GM13976 (cell line): ENCODE results near the gene CFL1.

Source experiments
- DNase-seq: peaks from one replicate; pipeline ENCODE4 v3.0.0; 2012; ENCODE audit warnings: low spot score
- in situ Hi-C: fragments of 300-500 bp; cut with MboI; formaldehyde crosslinking; loops from one replicate; pipeline ENCODE4 v1.12.0; 2022; ENCODE audit warnings: low sequenced_read_pairs, mixed read lengths, inconsistent platforms; ENCODE audit not compliant: unreplicated experiment
- TF ChIP-seq, protein P1 (sequence below): IDR thresholded peaks from 2 replicates; pipeline ENCODE4 v1.5.1; 2012; ENCODE audit warnings: borderline replicate concordance, mild to moderate bottlenecking; ENCODE audit not compliant: insufficient read depth; ENCODE audit errors: extremely low read depth, missing control alignments, control extremely low read depth

CFL1 gene

DNA sequence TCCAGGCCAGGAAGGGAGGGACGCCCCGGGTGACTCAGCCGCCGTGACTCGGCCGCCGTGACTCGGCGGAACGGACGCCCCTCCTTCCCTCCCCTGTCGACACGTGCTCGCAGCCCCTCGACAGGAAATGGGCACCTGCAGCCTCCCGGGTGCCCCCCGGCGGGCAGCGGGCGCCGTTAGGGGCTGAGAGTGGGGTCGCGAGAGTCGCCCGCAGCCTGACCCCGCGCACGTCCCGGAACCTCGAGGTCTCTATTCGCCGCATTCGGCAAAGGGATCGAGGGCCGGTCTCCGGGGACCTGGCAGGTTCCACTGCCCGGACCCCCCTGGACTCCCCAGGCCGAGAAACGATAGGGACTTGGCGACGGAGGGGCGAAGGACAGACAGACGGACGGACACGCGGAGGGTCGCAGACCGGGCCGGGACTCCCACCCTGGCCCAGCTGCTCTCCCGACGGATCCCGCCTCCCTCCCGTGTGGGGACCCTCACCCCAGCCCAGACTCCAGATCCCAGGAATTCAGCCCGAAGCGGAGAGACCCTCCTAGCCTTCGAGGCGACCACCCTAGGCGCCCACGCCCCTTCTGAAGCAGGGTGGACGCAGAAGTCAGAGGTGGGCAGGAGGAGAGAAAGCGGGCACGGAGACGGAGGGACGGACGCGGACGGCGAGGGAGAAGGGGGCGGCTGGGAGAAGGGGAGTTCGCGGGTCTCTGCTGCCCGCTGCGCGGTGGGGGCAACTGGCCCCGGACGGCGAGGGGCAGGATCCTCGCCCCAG is 41.6 kb upstream of the CFL1 start:
- TF ChIP-seq, protein P1, sequence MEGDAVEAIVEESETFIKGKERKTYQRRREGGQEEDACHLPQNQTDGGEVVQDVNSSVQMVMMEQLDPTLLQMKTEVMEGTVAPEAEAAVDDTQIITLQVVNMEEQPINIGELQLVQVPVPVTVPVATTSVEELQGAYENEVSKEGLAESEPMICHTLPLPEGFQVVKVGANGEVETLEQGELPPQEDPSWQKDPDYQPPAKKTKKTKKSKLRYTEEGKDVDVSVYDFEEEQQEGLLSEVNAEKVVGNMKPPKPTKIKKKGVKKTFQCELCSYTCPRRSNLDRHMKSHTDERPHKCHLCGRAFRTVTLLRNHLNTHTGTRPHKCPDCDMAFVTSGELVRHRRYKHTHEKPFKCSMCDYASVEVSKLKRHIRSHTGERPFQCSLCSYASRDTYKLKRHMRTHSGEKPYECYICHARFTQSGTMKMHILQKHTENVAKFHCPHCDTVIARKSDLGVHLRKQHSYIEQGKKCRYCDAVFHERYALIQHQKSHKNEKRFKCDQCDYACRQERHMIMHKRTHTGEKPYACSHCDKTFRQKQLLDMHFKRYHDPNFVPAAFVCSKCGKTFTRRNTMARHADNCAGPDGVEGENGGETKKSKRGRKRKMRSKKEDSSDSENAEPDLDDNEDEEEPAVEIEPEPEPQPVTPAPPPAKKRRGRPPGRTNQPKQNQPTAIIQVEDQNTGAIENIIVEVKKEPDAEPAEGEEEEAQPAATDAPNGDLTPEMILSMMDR: no peak
- in situ Hi-C loops: no loop called here
- peak; percentile 65 for DNase-seq

DNA sequence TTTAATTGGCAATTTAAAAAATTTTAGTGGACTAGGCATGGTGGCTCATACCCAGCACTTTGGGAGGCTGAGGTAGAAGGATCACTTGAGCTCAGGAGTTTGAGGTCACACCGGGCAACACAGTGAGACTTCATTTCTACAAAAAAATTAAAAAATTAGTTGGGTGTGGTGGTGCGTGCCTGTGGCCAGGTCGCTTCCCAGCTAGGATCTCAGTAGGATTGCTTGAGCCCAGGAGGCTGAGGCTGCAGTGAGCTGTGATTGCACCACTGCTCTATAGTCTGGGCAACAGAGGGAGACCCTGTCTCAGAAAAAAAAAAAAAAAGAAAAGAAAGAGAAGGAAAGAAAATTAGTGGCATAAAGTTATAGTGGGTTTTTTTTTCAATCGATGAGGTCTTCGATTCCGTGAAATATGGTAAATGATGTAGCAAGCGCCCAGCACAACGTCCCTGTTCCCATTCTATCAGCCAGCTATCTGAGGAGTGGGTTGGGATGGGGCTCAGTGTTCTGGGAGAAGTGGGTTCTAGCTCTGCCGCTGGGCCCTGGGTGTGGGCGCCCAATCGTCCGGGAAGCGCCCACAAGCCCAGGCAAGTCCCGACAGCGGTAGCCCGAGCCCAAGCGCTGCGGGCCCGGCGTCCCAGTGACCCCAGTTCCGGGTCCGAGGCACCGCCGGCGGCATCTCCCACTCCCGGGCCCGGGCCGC is 40.8 kb upstream of the CFL1 start:
- in situ Hi-C loops: no loop called here
- TF ChIP-seq, protein P1: no peak
- no peak for DNase-seq

DNA sequence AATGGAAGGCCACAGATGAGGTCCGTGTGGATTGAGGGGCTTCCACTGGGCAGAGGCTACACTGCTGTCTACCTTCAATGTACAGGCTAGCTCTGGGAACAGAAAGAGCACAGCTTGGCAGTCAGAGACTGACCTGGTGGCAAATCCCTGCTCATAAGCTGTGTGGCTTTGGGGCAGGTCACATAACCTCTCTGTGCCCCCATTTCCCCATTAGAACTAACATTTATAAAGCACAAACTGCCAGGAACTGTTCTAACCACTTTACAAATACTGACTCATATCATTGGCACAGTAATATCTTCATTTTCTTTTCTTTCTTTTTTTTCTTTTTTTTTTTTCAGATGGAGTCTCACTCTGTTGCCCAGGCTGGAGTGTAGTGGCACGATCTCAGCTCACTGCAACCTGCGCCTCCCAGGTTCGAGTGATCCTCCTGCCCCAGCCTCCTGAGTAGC is 39.1 kb upstream of the CFL1 start:
- in situ Hi-C loops: no loop called here
- TF ChIP-seq, protein P1: no peak
- DNase-seq: no peak

DNA sequence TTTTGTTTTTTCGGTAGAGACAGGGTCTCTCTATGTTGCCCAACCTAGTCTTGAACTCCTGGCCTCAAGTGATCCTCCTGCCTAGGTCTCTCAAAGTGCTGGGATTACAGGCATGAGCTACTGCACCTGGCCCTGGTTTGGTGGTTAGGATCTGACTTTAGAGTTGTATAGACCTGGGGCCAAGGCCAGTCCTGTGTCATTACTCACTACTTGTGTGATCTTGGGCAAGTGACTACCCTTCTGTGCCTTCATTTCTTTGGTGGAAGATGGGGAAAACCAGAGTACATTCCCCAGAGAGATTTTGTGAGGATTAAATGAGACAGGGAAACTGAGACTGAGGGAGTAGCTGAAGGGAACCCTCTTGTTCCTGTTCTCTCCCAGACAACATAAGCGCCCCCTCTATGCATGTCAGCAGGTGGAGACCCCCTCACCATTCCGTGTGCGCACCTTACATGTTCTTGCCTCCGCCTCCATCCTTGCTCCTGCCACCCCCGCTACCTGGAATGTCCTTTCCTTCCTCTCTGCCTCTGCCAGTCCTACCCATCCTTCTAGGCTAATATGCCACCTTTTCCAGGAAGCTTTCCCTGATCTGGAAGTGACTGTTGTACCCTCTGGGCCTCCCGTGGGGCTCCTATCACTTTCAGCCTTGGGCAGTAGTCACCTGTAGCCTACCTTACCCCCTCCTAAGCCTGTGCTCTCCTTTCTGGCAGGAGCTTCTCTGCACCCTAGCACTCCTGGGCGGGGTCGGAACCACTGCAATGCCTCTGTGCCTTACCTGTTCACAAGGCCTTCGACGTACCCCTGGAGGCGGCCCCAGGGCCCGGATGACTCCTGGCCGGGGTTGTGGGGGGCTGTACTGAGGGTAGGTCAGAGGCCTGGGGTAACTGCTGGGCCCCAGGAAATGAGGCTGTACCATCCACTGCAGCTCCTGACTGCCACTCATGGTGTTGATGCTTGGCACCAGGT is 38.3 kb upstream of the CFL1 start:
- TF ChIP-seq, protein P1: no peak
- in situ Hi-C loops: no loop called here
- no peak for DNase-seq

DNA sequence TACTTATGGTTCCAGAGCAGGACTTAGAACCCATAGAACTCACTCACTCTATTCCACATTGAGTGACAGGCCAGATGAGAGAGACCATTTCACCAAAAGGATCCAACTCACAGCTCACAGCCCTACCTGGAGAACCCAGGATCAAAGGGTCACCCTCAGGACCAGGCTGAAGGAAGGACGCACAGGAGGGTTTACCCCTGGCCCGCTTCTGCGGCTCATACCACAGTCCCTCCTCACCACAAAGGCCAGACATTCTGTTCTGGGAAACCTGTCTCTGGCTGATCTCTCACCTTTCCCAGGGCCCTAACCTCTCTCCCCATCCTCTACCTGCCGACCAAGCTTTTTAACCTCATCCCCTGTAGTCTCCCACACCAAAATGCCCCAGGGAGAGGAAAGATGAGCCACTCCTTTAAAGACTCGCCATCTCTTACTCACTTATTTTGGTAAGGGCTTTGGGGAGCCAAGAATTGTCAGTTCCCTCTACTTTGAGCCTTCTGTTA is 37.6 kb upstream of the CFL1 start:
- in situ Hi-C loops: no loop called here
- DNase-seq: no peak
- TF ChIP-seq, protein P1: no peak
